ENCODE data around the gene EGFR. TPM values are rescaled to one million over a fixed set of nuclear protein-coding genes. Genes with fewer than 3 reads are reported as not detected.

EGFR gene
- total RNA-seq, 1 experiment from 2014 or later = 52.7 TPM

- in situ Hi-C loops (cut with HindIII; ENCODE audit: low pct_unique_long_range_greater_than_20kb, low sequenced_read_pairs) = no loop called here
- DNase-seq (ENCODE audit: low read depth) = no peak
Observed at GRCh38 chr7:55198634-55199392, 180.0 kb downstream of the EGFR start.

- in situ Hi-C loops (cut with HindIII; ENCODE audit: low pct_unique_long_range_greater_than_20kb, low sequenced_read_pairs) = no loop called here
Observed at GRCh38 chr7:55199418-55199817, 180.6 kb downstream of the EGFR start.

GRCh38 chr7:55200441-55200840, 181.6 kb downstream of the EGFR start:
- in situ Hi-C loops (cut with HindIII; ENCODE audit: low pct_unique_long_range_greater_than_20kb, low sequenced_read_pairs) = no loop called here
- DNase-seq (ENCODE audit: low read depth) = no peak

More at GRCh38 chr7:55199418-55199817, 180.6 kb downstream of the EGFR start:
- DNase-seq (ENCODE audit: low read depth) = no peak

- DNase-seq (ENCODE audit: low read depth) = no peak
- in situ Hi-C loops (cut with HindIII; ENCODE audit: low pct_unique_long_range_greater_than_20kb, low sequenced_read_pairs) = no loop called here
Observed at GRCh38 chr7:55202150-55202913, 183.5 kb downstream of the EGFR start.

GRCh38 chr7:55203300-55203699, 184.5 kb downstream of the EGFR start:
- in situ Hi-C loops (cut with HindIII; ENCODE audit: low pct_unique_long_range_greater_than_20kb, low sequenced_read_pairs) = no loop called here
- no peak for DNase-seq (ENCODE audit: low read depth)

GRCh38 chr7:55205124-55205955, 186.5 kb downstream of the EGFR start:
- no peak for DNase-seq (ENCODE audit: low read depth)
- in situ Hi-C loops (cut with HindIII; ENCODE audit: low pct_unique_long_range_greater_than_20kb, low sequenced_read_pairs) = no loop called here

GRCh38 chr7:55206235-55207029, 187.6 kb downstream of the EGFR start:
- in situ Hi-C loops (cut with HindIII; ENCODE audit: low pct_unique_long_range_greater_than_20kb, low sequenced_read_pairs) = no loop called here
- DNase-seq (ENCODE audit: low read depth) = no peak

GRCh38 chr7:55207436-55208125, 188.8 kb downstream of the EGFR start:
- in situ Hi-C loops (cut with HindIII; ENCODE audit: low pct_unique_long_range_greater_than_20kb, low sequenced_read_pairs) = no loop called here
- no peak for DNase-seq (ENCODE audit: low read depth)

- DNase-seq (ENCODE audit: low read depth) = no peak
- in situ Hi-C loops (cut with HindIII; ENCODE audit: low pct_unique_long_range_greater_than_20kb, low sequenced_read_pairs) = no loop called here
Observed at GRCh38 chr7:55209366-55209765, 190.5 kb downstream of the EGFR start.

- in situ Hi-C loops (cut with HindIII; ENCODE audit: low pct_unique_long_range_greater_than_20kb, low sequenced_read_pairs) = no loop called here
- no peak for DNase-seq (ENCODE audit: low read depth)
Observed at GRCh38 chr7:55210176-55210575, 191.4 kb downstream of the EGFR start.

GRCh38 chr7:55210716-55211115, 191.9 kb downstream of the EGFR start:
- in situ Hi-C loops (cut with HindIII; ENCODE audit: low pct_unique_long_range_greater_than_20kb, low sequenced_read_pairs) = no loop called here
- DNase-seq (ENCODE audit: low read depth) = no peak

GRCh38 chr7:55211726-55212125, 192.9 kb downstream of the EGFR start:
- no peak for DNase-seq (ENCODE audit: low read depth)
- in situ Hi-C loops (cut with HindIII; ENCODE audit: low pct_unique_long_range_greater_than_20kb, low sequenced_read_pairs) = no loop called here

- in situ Hi-C loops (cut with HindIII; ENCODE audit: low pct_unique_long_range_greater_than_20kb, low sequenced_read_pairs) = no loop called here
- DNase-seq (ENCODE audit: low read depth) = no peak
Observed at GRCh38 chr7:55212176-55212575, 193.4 kb downstream of the EGFR start.

GRCh38 chr7:55212838-55213237, 194.0 kb downstream of the EGFR start:
- DNase-seq (ENCODE audit: low read depth) = no peak
- in situ Hi-C loops (cut with HindIII; ENCODE audit: low pct_unique_long_range_greater_than_20kb, low sequenced_read_pairs) = no loop called here

- no peak for DNase-seq (ENCODE audit: low read depth)
- in situ Hi-C loops (cut with HindIII; ENCODE audit: low pct_unique_long_range_greater_than_20kb, low sequenced_read_pairs) = no loop called here
Observed at GRCh38 chr7:55214707-55215106, 195.9 kb downstream of the EGFR start.

GRCh38 chr7:55223023-55223422, 204.2 kb downstream of the EGFR start:
- in situ Hi-C loops (cut with HindIII; ENCODE audit: low pct_unique_long_range_greater_than_20kb, low sequenced_read_pairs) = no loop called here
- no peak for DNase-seq (ENCODE audit: low read depth)

GRCh38 chr7:55224111-55224510, 205.3 kb downstream of the EGFR start:
- in situ Hi-C loops (cut with HindIII; ENCODE audit: low pct_unique_long_range_greater_than_20kb, low sequenced_read_pairs) = no loop called here
- no peak for DNase-seq (ENCODE audit: low read depth)

- in situ Hi-C loops (cut with HindIII; ENCODE audit: low pct_unique_long_range_greater_than_20kb, low sequenced_read_pairs) = no loop called here
- no peak for DNase-seq (ENCODE audit: low read depth)
Observed at GRCh38 chr7:55224810-55225209, 206.0 kb downstream of the EGFR start.
